Kidney (tissue), 14 donors: ENCODE results near the gene COL25A1. TPM values are rescaled to one million over a fixed set of nuclear protein-coding genes. Genes with fewer than 3 reads are reported as not detected.

Experiments used
- DNase-seq, 5 donors: peaks; one replicate each; pipeline ENCODE4 v3.0.0-alpha.2; 2013 to 2020
- FAIRE-seq: peaks from 2 replicates; lab custom pipeline; 2012; peaks lifted over from hg19 to GRCh38; lab: Jason Lieb, UNC
- H3K27ac ChIP-seq, 2 donors: one replicate each; pipeline ENCODE4 v1.7.0; 2013; ENCODE audit warnings: low read depth in 2 of 2, low read length in 2 of 2, inconsistent platforms in 1 of 2
- H3K27me3 ChIP-seq: one replicate; pipeline ENCODE4 v1.7.1; 2013; ENCODE audit warnings: low read length, inconsistent platforms; ENCODE audit not compliant: control insufficient read depth, insufficient read depth
- H3K36me3 ChIP-seq, 3 donors: one replicate each; pipeline versions ENCODE4 v1.7.0 to v1.7.1; 2013; ENCODE audit warnings: low read length in 3 of 3, control low read depth in 1 of 3, inconsistent platforms in 1 of 3; ENCODE audit not compliant: insufficient read depth in 3 of 3, control insufficient read depth in 2 of 3
- H3K4me1 ChIP-seq, 3 donors: one replicate each; pipeline versions ENCODE4 v1.7.0 to v1.7.1; 2013; ENCODE audit warnings: low read length in 3 of 3, inconsistent platforms in 1 of 3, low read depth in 1 of 3; ENCODE audit not compliant: control insufficient read depth in 2 of 3, insufficient read depth in 2 of 3
- H3K4me3 ChIP-seq, 3 donors: one replicate each; pipeline versions ENCODE4 v1.7.0 to v1.8.1; 2013; ENCODE audit warnings: low read length in 3 of 3, control low read depth in 1 of 3, inconsistent platforms in 1 of 3
- H3K9ac ChIP-seq, 3 donors: one replicate each; pipeline versions ENCODE4 v1.7.0 to v1.7.1; 2013; ENCODE audit warnings: low read length in 3 of 3, control low read depth in 1 of 3, inconsistent platforms in 1 of 3
- H3K9me3 ChIP-seq, 3 donors: one replicate each; pipeline versions ENCODE4 v1.7.0 to v1.7.1; 2013; ENCODE audit warnings: low read length in 3 of 3, control low read depth in 1 of 3, inconsistent platforms in 1 of 3; ENCODE audit not compliant: control insufficient read depth in 2 of 3, insufficient read depth in 1 of 3
- intact Hi-C: fragments of 100-400 bp; cut with DNase I; formaldehyde crosslinking; loops from one replicate; pipeline ENCODE4 v1.11.1; 2022
- polyA plus RNA-seq: library from polyadenylated mRNA; stranded (reverse); fragments of 350-450 nt; fragmentation: Illumina TruSeq; extraction: RNeasy Lipid Tissue Mini Kit (QIAGEN cat#74804); gene quantifications from one replicate; pipeline ENCODE4 v1.2.3, GENCODE V29; 2014; ENCODE audit warnings: low read depth, low replicate concordance; ENCODE audit not compliant: insufficient read depth
- total RNA-seq: library from RNA; stranded (reverse); fragmentation: NEBNext Ultra II Directional; extraction: Animal tissue kit (Norgen Biotek cat#: 25700); gene quantifications from one replicate; pipeline ENCODE4 v1.2.1, GENCODE V29; 2021
- TF ChIP-seq, protein P1 (sequence below): IDR thresholded peaks from 3 replicates; pipeline ENCODE4 v1.5.1; 2012; ENCODE audit warnings: mild to moderate bottlenecking, moderate library complexity, borderline replicate concordance; ENCODE audit not compliant: insufficient read depth; ENCODE audit errors: extremely low read depth
- donor health status: control.
- donor health status: control.
- donor health status: control.
- donor health status: control.
- donor health status: control.
- donor health status: DM: yes; HTN: yes; CAD: no.
- donor health status: Normal renal cell carcinoma (clear cell type).

COL25A1 gene
- total and polyA plus RNA-seq, 2 donors from 2014 or later, result 0.52 to 2.3 TPM

DNA sequence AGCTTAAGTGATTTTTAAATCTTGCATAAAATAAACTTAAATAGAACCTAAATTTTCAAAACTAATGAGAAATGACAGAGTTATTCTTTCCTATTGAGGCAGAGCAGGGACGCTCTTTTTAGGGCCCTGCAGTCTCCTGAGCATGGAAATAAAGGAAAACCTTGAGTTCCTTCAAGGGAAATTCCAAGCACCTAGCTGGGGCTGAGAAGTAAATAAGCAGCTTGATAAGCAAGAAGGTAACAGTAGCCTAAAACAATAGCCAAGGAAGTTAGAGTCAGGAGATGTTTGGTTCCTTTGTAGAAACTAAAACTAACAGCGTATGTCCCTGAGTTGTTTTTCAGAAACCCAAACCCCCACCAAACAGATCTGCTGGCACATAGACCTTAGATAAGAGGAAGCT, 174.6 kb downstream of the COL25A1 start:
- no peaks in the 10 kb centered on the region for H3K27me3 ChIP-seq
- TF ChIP-seq, protein P1, sequence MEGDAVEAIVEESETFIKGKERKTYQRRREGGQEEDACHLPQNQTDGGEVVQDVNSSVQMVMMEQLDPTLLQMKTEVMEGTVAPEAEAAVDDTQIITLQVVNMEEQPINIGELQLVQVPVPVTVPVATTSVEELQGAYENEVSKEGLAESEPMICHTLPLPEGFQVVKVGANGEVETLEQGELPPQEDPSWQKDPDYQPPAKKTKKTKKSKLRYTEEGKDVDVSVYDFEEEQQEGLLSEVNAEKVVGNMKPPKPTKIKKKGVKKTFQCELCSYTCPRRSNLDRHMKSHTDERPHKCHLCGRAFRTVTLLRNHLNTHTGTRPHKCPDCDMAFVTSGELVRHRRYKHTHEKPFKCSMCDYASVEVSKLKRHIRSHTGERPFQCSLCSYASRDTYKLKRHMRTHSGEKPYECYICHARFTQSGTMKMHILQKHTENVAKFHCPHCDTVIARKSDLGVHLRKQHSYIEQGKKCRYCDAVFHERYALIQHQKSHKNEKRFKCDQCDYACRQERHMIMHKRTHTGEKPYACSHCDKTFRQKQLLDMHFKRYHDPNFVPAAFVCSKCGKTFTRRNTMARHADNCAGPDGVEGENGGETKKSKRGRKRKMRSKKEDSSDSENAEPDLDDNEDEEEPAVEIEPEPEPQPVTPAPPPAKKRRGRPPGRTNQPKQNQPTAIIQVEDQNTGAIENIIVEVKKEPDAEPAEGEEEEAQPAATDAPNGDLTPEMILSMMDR, result no peak
- no peak overlapping the region for H3K4me3 ChIP-seq
- no peak overlapping the region for H3K9ac ChIP-seq
- DNase-seq (no peak), FAIRE-seq (no peak)
- no peak overlapping the region for H3K27ac ChIP-seq
- intact Hi-C loops, result no loop called here
- no peaks in the 10 kb centered on the region for H3K4me1 ChIP-seq
- no peaks in the 10 kb centered on the region for H3K36me3 ChIP-seq
- no peaks in the 10 kb centered on the region for H3K9me3 ChIP-seq

DNA sequence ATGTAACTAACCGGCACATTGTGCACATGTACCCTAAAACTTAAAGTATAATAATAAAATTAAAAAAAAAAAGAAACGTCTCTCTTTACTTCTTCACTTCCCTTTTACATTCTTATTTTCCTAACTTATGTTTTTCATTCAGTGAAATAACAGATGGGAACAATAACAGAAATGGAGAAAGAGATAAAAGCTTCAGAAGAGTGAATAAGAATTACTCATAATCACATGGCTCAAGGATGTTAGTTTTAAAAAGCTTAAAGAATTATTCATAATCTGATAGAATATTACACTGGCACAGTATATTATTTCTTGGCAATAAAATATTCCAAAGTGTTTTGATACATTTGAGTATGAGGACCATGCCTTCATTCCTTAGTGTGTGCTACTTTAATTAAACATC, 175.6 kb downstream of the COL25A1 start:
- H3K36me3 ChIP-seq, result no peaks in the 10 kb centered on the region
- FAIRE-seq (no peak), DNase-seq (no peak)
- H3K4me3 ChIP-seq, result no peak overlapping the region
- TF ChIP-seq, protein P1, result no peak
- no peak overlapping the region for H3K9ac ChIP-seq
- H3K27me3 ChIP-seq, result no peaks in the 10 kb centered on the region
- H3K9me3 ChIP-seq, result no peaks in the 10 kb centered on the region
- intact Hi-C loops, result no loop called here
- no peak overlapping the region for H3K27ac ChIP-seq
- no peaks in the 10 kb centered on the region for H3K4me1 ChIP-seq

DNA sequence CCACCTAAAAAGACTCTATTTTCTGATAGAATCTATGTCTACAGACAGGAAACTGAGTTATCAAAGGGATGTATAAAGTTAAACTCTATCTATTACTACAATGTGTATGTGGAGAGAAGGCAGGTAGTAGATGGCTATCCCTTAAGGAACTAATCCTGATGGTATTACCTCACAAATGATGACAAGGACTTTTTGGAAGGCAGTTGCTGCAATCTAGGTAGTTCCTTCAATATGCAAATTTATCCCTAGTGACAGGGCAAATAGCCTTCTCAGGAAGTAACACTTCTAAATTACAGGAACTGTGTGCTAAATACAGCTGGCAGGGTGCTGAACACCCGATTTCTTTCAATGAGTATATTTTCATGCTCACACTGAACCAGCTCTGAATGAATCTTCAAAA, 177.4 kb downstream of the COL25A1 start:
- intact Hi-C loops, result no loop called here
- TF ChIP-seq, protein P1, result no peak

DNA sequence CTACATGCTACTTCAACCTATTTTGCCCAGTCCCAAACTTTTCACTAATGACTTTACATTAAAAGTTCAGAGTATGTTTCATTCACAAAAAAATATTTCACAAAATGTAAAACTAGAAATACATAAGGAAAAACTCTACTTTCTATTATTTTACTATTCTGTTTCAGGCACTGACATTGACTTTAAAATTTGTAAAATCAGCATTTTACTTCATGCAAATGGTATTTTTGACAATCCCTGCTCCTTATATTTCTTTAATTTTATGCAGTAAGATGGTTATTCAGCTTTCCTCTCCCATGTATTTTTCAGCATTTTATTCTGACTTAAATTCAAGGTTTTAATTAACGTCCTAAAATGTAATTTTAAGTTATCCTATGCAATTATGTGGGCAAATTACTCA, 178.5 kb downstream of the COL25A1 start:
- Histone ChIP-seq H3K36me3 (no peaks in the 10 kb centered on the region), H3K4me1 (no peaks in the 10 kb centered on the region), H3K9ac (no peak overlapping the region), H3K27me3 (no peaks in the 10 kb centered on the region), H3K27ac (no peak overlapping the region), H3K9me3 (no peaks in the 10 kb centered on the region), H3K4me3 (no peak overlapping the region)
- intact Hi-C loops, result no loop called here
- no peak for DNase-seq
- no peak for FAIRE-seq
- TF ChIP-seq, protein P1, result no peak

More for the DNA sequence above, 177.4 kb downstream of the COL25A1 start:
- Histone ChIP-seq H3K9ac (no peak overlapping the region), H3K36me3 (no peaks in the 10 kb centered on the region), H3K9me3 (no peaks in the 10 kb centered on the region), H3K4me3 (no peak overlapping the region), H3K27me3 (no peaks in the 10 kb centered on the region), H3K27ac (no peak overlapping the region), H3K4me1 (no peaks in the 10 kb centered on the region)
- FAIRE-seq (no peak), DNase-seq (no peak)
